GM10847 (cell line): Measurements from ENCODE around the gene NBAS.

Experiments
- POLR2A ChIP-seq: IDR thresholded peaks from 2 replicates; pipeline ENCODE4 v1.6.1; 2011; ENCODE audit not compliant: insufficient read length; ENCODE audit errors: extremely low read depth

NBAS gene

DNA sequence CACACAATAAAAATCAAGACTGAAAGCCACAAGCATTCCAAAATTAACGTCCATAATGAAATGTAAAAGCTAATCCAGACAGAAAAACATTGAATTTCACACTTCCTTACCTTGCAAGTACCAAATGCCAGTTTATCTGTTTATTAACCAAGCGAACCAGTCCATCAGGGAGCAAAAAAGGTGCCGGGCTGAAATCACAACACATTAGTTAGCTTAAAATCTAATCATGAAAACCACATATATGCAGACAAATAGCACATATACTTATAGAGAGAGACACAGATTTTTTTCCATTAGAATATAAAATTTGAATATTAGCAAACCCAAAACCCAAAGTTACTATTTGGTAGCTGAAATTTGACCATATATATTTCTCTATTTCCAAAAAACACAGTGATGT, 7.2 kb downstream of the NBAS start:
- TF ChIP-seq POLR2A = no peak

DNA sequence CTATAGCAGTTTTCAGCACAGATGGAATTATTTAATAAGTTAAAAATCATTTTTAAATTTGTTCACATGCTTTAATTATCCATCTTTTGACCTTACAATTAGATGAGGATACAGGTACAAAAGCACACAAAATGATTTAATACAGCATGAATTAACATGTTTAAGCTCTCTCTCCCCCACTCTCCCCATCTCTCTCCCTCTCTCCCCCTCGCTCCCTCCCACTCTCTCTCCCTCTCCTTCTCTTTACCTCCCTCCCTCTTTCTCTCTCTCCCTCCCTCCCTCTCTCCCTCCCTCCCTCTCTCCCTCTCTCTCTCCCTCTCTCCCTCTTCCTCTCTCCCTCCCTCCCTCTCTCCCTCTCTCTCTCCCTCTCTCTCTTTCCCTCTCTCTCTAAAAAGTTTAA, 7.6 kb downstream of the NBAS start:
- TF ChIP-seq POLR2A = no peak

DNA sequence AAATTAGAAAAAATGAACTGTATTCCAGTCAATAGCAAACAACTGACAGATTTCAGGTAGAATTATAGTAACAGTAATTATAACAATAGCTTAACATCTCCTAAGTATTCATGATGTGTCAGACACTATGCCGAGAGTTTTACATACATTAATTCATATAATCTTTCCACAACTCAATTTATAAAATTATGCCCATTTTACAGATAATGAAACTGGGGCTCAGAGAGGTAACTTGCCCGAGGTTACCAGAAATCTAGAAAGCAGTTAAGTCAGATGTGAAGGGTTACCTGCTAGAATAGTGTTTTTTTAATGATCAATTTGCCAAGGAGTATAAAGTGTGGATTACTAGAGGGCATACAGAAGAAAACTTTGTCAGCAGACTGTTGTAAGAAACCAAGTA, 12.2 kb downstream of the NBAS start:
- no peak for TF ChIP-seq POLR2A

DNA sequence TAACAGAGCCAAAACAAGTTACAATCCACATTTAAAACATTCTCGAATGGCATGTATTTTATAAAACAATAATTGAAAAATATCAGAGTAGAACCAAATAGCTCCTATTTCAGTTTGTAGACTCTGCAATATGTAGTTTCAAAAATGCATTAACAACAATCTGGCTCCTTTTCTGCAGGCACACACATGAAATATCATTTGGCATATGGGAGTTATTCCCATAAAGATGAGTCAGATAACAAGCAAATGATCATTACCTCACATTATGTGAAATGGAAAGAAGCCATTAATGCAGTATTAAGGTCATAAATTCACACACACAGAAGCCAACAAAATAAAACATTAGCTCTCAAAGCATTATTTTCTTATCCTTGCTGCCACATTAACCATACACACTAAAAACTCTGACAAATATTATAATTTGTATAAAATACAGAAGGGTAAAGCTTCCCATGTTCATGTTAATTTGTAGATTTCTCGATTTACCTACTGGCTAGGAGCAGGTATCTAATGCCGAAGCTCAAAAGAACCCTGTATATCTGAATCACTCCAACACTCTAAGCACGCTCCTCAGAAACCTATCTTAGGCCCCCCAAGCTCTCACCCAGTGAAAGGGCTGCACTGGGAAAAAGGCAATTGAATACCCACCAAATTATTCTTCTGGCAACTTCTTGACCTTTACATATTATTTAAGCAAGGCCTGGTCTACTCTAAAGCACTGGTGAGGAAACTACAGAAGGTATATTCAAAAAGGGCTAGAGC, 13.8 kb downstream of the NBAS start:
- TF ChIP-seq POLR2A = no peak

DNA sequence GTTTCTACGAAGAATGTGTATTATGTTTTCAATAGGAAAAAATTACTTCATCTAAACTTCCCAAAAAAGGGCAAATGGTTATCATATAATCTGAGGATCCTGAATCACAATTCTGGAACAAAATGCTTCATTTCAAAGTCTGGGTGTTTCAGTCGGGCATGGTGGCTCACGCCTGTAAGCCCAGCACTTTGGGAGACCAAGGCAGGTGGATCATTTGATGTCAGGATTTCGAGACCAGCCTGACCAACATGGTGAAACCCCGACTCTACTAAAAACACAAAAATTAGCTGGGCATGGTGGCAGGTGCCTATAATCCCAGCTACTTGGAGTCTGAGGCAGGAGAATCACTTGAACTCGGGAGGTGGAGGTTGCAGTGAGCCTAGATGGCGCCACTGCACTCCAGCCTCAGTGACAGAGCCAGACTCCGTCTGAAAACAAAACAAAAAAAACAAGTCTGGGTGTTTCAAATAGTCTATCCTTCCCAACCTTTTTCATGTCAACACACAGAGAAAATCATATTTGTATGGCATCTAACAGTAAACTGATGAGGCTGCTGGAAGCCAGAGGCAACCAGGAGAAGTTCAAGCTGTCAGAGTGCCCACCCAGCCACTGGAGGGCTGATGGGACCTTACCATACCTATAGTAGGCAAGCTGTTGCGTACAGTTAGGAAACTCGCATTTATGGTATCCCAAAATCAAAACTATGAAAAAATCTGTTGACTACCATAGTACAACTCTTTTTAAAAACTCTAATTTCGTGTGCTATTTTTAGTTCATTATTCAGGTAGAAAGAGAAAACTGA, 14.6 kb downstream of the NBAS start:
- no peak for TF ChIP-seq POLR2A

DNA sequence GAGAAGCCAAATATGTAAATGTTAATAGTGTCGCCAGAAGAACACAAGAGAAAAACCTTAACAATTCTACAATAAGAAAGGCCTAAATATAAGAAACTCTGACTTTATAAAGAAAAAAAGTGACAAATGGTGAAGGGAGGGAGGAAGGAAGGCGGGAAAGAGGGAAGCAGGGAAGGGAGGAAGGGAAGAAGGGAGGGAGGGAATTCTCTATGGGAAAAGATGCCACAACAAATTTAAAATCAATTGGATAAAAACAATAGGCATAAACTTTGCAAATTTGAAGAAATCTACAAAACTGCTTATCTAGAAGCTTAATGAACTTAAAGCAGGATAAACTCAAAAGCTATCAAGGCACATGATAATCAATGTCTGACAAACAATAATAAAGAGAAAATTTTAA, 16.9 kb downstream of the NBAS start:
- TF ChIP-seq POLR2A = no peak

DNA sequence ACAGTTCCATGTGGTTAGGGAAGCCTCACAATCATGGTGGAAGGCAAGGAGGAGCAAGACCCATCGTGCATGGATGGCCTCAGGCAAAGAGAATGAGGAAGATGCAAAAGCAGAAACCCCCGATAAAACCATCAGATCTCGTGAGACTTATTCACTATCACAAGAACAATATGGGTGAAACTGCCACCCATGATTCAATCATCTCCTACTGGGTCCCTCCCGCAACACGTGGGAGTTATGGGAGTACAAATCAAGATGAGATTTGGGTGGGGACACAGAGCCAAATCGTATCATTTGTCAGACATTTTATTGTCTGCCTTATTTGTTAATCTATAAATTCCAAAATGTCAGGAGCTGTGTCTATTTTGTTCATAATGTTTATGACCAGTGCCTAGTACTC, 17.6 kb downstream of the NBAS start:
- no peak for TF ChIP-seq POLR2A

DNA sequence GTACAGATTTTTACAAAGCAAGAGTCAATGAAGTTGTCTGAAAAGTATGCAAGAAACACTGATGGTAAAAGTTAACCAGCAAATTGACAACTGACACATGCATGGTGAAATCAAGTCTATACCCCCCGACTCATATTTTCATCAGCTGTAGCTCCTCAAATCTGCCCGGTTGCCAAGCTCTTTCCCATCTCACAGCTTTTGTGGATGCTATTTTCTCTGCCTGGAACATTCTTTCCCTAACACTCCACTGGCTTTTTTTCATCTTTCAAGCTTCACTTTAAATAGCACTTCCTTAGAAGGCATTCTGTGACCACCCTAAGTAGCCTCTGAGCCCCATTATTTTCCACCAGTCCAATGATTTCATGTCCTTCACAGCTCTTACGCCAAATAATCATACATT, 18.1 kb downstream of the NBAS start:
- no peak for TF ChIP-seq POLR2A

DNA sequence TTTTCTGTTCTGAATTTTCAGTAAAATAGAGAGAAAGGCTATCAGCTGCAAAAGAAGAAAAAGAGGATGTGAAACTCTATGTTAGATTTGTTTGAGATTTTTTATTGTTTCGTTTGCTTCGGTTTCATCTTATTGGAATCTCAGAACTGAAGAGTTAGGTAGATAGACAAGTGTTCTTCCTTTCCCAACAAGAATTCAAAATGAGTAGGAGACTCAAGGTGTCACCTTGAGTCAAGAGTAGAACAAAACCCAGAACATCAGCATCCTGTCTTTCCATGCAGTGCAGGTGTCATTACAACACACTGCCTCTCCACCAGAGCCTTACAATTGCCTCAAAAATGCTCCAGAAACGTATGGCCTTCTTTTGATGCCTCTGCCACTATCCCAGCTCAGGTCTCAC, 21.1 kb downstream of the NBAS start:
- no peak for TF ChIP-seq POLR2A

DNA sequence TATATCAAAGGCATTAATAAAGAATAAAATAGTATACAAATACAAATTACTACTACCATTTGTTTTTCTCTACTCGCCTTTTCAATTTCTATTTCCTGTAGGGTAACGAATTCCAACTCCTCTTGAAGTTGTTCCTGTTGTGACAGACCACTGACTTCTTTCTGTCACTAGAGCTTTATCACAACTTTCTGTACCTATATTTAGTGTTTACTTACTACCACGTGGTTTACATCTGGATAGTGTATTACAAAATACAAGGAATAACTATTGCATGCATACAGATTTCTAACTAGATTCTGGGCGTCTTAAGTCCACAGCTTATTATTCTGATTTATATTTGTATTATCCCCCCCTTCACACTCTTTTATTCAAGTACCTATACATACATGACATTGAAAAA, 22.3 kb downstream of the NBAS start:
- TF ChIP-seq POLR2A = no peak

DNA sequence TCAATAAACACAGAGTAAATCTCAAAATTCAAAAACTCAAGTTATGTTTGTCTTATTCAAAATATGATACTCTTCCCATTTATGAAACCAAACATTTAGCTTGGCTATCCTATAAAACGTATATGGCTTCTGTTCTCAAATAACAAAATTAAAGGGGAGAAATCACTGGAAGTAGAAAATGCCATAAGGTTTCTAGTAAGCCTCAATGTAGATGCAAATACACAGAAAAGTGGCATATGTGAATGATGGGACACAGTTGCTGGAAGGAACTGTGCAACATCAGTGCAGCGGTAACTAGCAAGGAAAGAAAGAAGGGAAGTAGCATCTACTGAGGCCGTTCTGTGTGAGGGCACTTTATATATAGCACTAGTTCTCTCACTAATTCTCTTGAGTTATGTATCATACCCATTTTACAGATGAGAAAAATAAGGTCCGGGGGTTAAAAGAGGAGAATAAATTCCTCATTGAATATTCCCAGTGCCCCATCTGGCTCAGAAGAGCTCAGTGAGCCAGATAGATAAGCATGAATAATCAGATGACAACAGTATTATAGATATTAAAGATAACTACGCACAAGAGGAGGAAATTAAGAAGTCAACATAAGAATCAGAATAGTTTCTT, 27.2 kb downstream of the NBAS start:
- TF ChIP-seq POLR2A = no peak

DNA sequence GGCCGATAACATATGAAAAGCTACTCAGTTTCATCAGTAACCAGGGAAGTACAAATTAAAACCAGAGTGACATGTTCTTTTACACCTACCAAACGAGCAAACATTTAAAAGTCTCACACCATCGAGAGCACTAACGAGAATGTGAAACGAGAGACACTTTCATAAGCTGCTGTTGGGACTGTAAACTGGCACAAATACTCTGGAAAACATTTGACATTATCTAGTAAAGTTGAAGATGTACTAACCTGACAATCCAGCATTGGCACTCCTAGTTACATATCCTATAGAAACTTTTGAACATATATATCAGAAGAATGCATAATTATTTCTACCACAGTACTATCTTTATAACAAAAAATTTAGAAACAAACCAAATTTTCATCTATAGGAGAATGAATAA, 28.1 kb downstream of the NBAS start:
- no peak for TF ChIP-seq POLR2A

DNA sequence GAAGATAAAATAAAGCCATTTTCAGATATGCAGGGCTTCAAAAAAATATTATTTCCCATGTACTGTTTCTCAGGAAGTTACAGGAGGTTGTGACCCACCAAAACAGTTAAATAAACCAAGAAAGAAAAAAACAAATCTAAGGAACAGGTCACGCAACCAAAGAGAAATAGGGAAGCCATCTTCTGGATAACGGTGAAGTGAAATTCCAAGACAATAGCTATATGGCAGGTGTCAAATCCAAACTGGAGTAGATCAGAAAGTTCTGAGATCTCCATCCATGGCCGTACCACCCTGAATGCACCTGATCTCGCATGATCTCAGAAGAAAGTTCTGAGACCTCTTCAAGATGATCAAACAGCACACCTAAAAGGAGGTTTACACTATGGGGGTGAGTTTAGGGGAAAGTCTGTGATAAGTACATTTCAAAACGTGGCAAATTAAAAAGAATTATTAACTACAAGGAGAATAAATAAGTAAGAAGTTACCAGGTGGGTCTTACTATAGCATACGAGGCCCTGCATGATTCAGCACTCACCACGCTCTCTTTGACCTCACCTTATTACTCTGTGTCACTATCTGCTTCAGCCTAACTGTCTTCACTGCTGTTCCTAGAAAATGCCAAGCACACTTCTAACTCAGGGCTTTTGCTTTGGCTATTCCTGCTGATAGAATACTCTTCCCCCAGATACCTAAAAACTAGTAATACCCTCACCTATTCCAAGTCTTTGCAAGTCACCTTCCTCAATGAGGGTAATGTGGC, 29.9 kb downstream of the NBAS start:
- TF ChIP-seq POLR2A = no peak

DNA sequence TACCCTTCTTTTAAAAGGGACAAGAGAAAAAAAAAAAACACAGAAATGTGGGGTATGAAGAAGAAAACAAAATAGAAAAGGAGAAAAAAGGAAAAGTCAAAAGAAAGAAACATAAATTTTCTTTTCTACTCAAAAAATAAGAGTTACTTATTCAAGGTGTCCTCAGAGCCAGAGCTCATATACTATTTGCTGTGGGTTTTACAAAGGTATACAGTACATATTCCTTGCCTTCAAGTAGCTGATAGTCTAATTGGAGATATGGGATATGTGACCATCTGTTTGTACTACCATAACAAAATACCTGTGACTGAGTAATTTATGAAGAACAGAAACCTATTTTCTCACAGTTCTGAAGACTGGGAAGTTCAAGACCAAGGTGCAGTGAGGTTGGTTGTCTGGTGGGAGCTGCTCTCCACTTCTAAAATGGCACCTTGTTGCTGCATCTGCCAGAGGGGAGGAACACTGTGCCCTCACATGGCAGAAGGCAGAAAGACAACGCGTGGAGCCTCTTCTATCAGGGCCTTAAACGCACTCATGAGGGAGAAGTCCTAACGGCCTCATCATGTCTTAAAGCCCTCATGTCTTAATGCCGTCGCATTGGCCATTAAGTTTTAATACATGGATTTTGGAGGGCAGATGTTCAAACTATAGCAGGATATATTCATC, 33.9 kb downstream of the NBAS start:
- no peak for TF ChIP-seq POLR2A

DNA sequence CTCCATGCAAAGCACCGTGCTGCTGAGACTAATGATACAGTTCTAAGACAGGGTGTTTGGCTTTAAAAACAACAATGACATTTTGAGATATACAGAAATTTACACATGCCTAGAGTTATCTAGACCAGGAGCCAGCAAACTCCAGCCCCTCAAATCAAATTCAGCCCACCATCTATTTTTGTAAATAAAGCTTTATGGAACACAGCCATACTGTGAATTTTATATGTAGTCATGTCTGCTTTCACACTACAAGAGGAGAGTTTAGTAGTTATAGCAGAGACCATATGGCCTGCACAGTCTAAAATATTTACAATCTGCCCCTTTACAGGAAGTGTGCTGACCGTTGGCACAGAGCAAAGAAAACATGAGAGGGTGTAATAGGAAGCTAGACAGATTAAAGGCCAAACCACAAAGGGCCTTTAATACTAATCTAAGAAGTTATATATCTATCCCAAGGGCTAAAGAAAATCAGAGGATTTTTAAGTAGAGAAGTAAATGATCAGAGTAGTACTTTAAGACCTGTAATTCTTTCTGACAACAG, 39.4 kb downstream of the NBAS start:
- TF ChIP-seq POLR2A = no peak
